NOMO-1 treated with dmso at 0.1 percent for 144 hours (cell line): Measurements from ENCODE around the gene IRAG1.
A peak's percentile ranks its signal among the peaks of the same experiment; 100 is the strongest.

Experiments used
- DNase-seq: peaks from one replicate; lab custom pipeline; 2025; ENCODE audit not compliant: unreplicated experiment; lab: John Stamatoyannopoulos, UW

Gene IRAG1

GRCh38 chr11:10693509-10694081 is at the start of gene IRAG1:
Gene IRAG1 (minus strand): TSS chr11:10693755. CDS start chr11:10693602, 153 bp downstream.
- no peak for DNase-seq

GRCh38 chr11:10742460-10743208 is 49.1 kb upstream of the IRAG1 start:
- DNase-seq = no peak

- peak; percentile 92 for DNase-seq
These were observed 42.2 kb upstream of the IRAG1 start for GRCh38 chr11:10735481-10736475.

GRCh38 chr11:10731064-10731680 is 37.6 kb upstream of the IRAG1 start:
- no peak for DNase-seq

- peak; percentile 8 for DNase-seq
These were observed 36.6 kb upstream of the IRAG1 start for GRCh38 chr11:10730151-10730550.

- no peak for DNase-seq
These were observed 35.4 kb upstream of the IRAG1 start for GRCh38 chr11:10728789-10729472.

GRCh38 chr11:10728154-10728553 is 34.6 kb upstream of the IRAG1 start:
- no peak for DNase-seq

- DNase-seq = no peak
These were observed 33.7 kb upstream of the IRAG1 start for GRCh38 chr11:10727146-10727851.

GRCh38 chr11:10725907-10726253 is 32.3 kb upstream of the IRAG1 start:
- DNase-seq = no peak

GRCh38 chr11:10725114-10725906 is 31.8 kb upstream of the IRAG1 start:
- peak; percentile 86 for DNase-seq

GRCh38 chr11:10722307-10722706 is 28.8 kb upstream of the IRAG1 start:
- no peak for DNase-seq

- DNase-seq = no peak
These were observed 27.4 kb upstream of the IRAG1 start for GRCh38 chr11:10720881-10721376.

- no peak for DNase-seq
These were observed 26.1 kb upstream of the IRAG1 start for GRCh38 chr11:10719616-10720015.

- DNase-seq = no peak
These were observed 23.1 kb upstream of the IRAG1 start for GRCh38 chr11:10716543-10717259.

- no peak for DNase-seq
These were observed 22.6 kb upstream of the IRAG1 start for GRCh38 chr11:10716122-10716521.

- no peak for DNase-seq
These were observed 22.0 kb upstream of the IRAG1 start for GRCh38 chr11:10715571-10715970.

GRCh38 chr11:10709299-10710086 is 15.9 kb upstream of the IRAG1 start:
- no peak for DNase-seq

GRCh38 chr11:10708131-10708530 is 14.6 kb upstream of the IRAG1 start:
- no peak for DNase-seq
